ENCODE data around the gene LFNG. TPM values are rescaled to one million over a fixed set of nuclear protein-coding genes. Genes with fewer than 3 reads are reported as not detected.
A peak's percentile ranks its signal among the peaks of the same experiment; 100 is the strongest.

The LFNG gene
- total and polyA plus RNA-seq, 2 of the 13 experiments (the other 11 are each of a cell fraction or from before 2014, with no cell fraction given), result 0.44 to 1.5 TPM

DNA sequence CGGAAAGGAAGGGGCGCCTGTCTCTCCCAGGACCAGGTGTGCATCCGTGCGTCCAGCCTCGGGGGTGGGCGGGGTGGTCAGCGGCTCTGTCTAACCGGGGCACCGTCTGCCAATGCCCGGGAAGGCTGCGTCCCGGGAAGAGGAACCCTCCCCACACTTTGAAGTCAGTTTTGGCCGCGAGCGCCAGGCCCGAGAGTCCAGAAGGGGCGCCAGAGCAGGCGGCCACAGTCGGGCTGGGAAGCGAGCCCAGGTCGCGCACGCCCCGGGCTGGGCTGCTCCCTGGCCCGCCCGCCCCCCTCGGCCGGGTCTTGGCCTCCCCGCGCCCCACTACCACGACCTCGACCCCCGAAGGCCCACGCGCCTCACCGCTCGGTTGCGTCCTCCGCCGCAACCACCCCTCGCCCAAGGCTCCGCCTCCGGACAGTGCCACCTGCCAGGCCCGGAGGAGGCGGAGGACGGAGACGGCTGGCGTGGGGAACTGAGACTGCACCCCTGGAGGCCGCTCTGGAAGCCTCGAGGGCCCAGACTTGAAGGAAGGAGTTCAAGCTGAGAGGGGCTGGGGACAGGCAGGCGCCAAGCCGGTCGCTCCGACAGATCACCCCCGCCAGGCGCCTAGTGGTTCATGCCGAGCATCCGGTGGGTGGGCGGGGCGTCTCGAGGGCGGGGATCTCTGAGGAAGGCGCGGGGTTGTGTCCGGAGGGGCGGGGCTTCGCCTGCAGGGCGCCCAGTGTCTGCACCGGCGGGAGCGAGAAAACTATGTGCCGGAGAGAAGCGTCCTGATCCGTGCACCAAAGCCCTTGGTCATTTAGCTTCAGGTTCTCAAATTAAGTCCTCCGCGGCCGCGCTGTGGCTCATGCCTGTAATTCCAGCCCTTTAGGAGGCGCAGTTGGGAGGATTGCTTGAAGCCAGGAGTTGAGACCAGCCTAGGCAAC lies 35.8 kb downstream of the LFNG start, which contains the start of gene BRAT1 (continued):
- TF ChIP-seq, protein P1, sequence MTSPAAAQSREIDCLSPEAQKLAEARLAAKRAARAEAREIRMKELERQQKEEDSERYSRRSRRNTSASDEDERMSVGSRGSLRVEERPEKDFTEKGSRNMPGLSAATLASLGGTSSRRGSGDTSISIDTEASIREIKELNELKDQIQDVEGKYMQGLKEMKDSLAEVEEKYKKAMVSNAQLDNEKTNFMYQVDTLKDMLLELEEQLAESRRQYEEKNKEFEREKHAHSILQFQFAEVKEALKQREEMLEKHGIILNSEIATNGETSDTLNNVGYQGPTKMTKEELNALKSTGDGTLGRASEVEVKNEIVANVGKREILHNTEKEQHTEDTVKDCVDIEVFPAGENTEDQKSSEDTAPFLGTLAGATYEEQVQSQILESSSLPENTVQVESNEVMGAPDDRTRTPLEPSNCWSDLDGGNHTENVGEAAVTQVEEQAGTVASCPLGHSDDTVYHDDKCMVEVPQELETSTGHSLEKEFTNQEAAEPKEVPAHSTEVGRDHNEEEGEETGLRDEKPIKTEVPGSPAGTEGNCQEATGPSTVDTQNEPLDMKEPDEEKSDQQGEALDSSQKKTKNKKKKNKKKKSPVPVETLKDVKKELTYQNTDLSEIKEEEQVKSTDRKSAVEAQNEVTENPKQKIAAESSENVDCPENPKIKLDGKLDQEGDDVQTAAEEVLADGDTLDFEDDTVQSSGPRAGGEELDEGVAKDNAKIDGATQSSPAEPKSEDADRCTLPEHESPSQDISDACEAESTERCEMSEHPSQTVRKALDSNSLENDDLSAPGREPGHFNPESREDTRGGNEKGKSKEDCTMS (CRISPR knock-in tag; conservative IDR thresholded peaks at IDR 0.05), result no peak
- no peak for TF ChIP-seq ZNF552 (CRISPR knock-in tag; IDR thresholded peaks at IDR 0.05; ENCODE audit: borderline replicate concordance)
- no peak for TF ChIP-seq FOXJ3 (CRISPR knock-in tag; IDR thresholded peaks at IDR 0.05; ENCODE audit: borderline replicate concordance)
- TF ChIP-seq ZNF33B (CRISPR knock-in tag; IDR thresholded peaks at IDR 0.05), result 0 out of 2 replicates have a peak, but pooled peaks have one; percentile 43
- TF ChIP-seq RELA (CRISPR knock-in tag; IDR thresholded peaks at IDR 0.05), result 0 out of 2 replicates have a peak, but pooled peaks have one; percentile 67
- TF ChIP-seq HOXD1 (CRISPR knock-in tag; IDR thresholded peaks at IDR 0.05), result 0 out of 2 replicates have a peak, but pooled peaks have one; percentile 30
- TF ChIP-seq, protein P2, sequence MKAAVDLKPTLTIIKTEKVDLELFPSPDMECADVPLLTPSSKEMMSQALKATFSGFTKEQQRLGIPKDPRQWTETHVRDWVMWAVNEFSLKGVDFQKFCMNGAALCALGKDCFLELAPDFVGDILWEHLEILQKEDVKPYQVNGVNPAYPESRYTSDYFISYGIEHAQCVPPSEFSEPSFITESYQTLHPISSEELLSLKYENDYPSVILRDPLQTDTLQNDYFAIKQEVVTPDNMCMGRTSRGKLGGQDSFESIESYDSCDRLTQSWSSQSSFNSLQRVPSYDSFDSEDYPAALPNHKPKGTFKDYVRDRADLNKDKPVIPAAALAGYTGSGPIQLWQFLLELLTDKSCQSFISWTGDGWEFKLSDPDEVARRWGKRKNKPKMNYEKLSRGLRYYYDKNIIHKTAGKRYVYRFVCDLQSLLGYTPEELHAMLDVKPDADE (CRISPR knock-in tag; IDR thresholded peaks at IDR 0.05), result no peak
- TF ChIP-seq, protein P3, sequence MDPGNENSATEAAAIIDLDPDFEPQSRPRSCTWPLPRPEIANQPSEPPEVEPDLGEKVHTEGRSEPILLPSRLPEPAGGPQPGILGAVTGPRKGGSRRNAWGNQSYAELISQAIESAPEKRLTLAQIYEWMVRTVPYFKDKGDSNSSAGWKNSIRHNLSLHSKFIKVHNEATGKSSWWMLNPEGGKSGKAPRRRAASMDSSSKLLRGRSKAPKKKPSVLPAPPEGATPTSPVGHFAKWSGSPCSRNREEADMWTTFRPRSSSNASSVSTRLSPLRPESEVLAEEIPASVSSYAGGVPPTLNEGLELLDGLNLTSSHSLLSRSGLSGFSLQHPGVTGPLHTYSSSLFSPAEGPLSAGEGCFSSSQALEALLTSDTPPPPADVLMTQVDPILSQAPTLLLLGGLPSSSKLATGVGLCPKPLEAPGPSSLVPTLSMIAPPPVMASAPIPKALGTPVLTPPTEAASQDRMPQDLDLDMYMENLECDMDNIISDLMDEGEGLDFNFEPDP (CRISPR knock-in tag; conservative IDR thresholded peaks at IDR 0.05), result no peak
- no peak for TF ChIP-seq CAMTA2 (CRISPR knock-in tag; IDR thresholded peaks at IDR 0.05; ENCODE audit: borderline replicate concordance)
- TF ChIP-seq ARNT2 (CRISPR knock-in tag; IDR thresholded peaks at IDR 0.05; ENCODE audit: low read depth), result no peak
- TF ChIP-seq ZNF326 (CRISPR knock-in tag; IDR thresholded peaks at IDR 0.05; ENCODE audit: borderline replicate concordance), result no peak
- TF ChIP-seq RFX5 (IDR thresholded peaks at IDR 0.05; ENCODE audit: low read depth, low read length), result no peak
- TF ChIP-seq BCL6 (CRISPR knock-in tag; IDR thresholded peaks at IDR 0.05), result 0 out of 2 replicates have a peak, but pooled peaks have one; percentile 7
- TF ChIP-seq SRSF1 (optimal IDR thresholded peaks at IDR 0.05; ENCODE audit: low read depth, low read length), result no peak
- TF ChIP-seq ZNF24 (IDR thresholded peaks at IDR 0.05), result no peak
- TF ChIP-seq ZNF335 (CRISPR knock-in tag; IDR thresholded peaks at IDR 0.05), result no peak
- TF ChIP-seq ZFX (CRISPR knock-in tag; IDR thresholded peaks at IDR 0.05; ENCODE audit: low read depth), result peak; percentile 90
- TF ChIP-seq, protein P4, sequence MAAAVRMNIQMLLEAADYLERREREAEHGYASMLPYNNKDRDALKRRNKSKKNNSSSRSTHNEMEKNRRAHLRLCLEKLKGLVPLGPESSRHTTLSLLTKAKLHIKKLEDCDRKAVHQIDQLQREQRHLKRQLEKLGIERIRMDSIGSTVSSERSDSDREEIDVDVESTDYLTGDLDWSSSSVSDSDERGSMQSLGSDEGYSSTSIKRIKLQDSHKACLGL (CRISPR knock-in tag; IDR thresholded peaks at IDR 0.05), result peak; percentile 64; the same call in 1 of the 2 replicates
- TF ChIP-seq, protein P5, sequence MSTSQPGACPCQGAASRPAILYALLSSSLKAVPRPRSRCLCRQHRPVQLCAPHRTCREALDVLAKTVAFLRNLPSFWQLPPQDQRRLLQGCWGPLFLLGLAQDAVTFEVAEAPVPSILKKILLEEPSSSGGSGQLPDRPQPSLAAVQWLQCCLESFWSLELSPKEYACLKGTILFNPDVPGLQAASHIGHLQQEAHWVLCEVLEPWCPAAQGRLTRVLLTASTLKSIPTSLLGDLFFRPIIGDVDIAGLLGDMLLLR (CRISPR knock-in tag; IDR thresholded peaks at IDR 0.05), result peak; percentile 57; the same call in 1 of the 2 replicates
- TF ChIP-seq EHMT2 (IDR thresholded peaks at IDR 0.05; ENCODE audit: borderline replicate concordance, low read depth, low read length), result no peak
- TF ChIP-seq XRCC5 (optimal IDR thresholded peaks at IDR 0.05; ENCODE audit: low read length), result peak; percentile 55
- 0 out of 2 replicates have a peak, but pooled peaks have one; percentile 78 for TF ChIP-seq ZNF567 (CRISPR knock-in tag; IDR thresholded peaks at IDR 0.05; ENCODE audit: borderline replicate concordance)

All from HepG2 (cell line).